ENCODE data around the gene RPL18. TPM values are rescaled to one million over a fixed set of nuclear protein-coding genes. Genes with fewer than 3 reads are reported as not detected.

Gene RPL18
- total and polyA plus RNA-seq, 4 donors: 276 to 830 (median 586) TPM

DNA sequence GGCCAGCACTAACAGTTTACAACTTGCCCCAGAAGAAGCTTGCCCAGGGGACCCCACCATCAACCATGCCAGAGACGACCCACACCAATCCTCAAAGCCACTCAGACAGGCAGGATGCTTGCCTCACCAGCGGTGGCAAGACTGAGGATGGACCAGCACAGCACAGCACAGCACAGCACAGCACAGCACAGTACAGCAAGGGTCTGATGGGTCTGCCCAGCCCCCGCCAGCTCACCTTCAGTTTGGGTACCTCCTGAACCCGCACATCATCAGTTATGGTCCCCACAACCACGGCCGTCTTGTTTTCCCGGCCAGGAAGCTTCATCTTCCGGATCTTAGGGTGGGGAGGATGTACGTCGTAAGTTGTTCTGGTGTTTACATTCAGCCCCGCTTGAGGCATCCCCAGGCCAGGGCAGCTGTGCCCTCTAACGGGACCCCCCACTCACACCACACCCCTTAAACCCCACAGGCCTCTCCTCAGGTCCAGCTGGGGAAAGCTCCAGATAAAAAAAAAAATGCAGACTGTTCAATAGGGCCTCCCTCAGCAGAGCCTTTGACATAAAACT lies 2.4 kb downstream of the RPL18 start:
- Histone ChIP-seq H3K4me1 (ENCODE audit: control insufficient read depth in 4 of 4, insufficient read depth in 4 of 4, low read length in 3 of 4) (peaks cover 8 to 41% (median 27%) of the 10 kb centered on the region in 4 donors), H3K9me3 (ENCODE audit: control insufficient read depth in 4 of 4, low read length in 3 of 4) (no peaks in the 10 kb centered on the region), H3K36me3 (ENCODE audit: control insufficient read depth in 4 of 4, insufficient read depth in 3 of 4, low read depth in 1 of 4, low read length in 3 of 4) (peaks cover 15 to 27% (median 18%) of the 10 kb centered on the region in 4 donors), H3K27me3 (ENCODE audit: control insufficient read depth in 4 of 4, insufficient read depth in 4 of 4, low read length in 3 of 4) (no peaks in the 10 kb centered on the region), H3K4me3 (ENCODE audit: low read depth in 1 of 3, low read length in 3 of 3) (no peak overlapping the region), H3K9ac (ENCODE audit: low read depth in 1 of 2, low read length in 2 of 2) (no peak overlapping the region), H3K27ac (ENCODE audit: low read depth in 1 of 2, low read length in 2 of 2) (no peak overlapping the region)
- 74% methylated on average over 12 of the region's 12 CpGs for WGBS
- TF ChIP-seq, protein P1, sequence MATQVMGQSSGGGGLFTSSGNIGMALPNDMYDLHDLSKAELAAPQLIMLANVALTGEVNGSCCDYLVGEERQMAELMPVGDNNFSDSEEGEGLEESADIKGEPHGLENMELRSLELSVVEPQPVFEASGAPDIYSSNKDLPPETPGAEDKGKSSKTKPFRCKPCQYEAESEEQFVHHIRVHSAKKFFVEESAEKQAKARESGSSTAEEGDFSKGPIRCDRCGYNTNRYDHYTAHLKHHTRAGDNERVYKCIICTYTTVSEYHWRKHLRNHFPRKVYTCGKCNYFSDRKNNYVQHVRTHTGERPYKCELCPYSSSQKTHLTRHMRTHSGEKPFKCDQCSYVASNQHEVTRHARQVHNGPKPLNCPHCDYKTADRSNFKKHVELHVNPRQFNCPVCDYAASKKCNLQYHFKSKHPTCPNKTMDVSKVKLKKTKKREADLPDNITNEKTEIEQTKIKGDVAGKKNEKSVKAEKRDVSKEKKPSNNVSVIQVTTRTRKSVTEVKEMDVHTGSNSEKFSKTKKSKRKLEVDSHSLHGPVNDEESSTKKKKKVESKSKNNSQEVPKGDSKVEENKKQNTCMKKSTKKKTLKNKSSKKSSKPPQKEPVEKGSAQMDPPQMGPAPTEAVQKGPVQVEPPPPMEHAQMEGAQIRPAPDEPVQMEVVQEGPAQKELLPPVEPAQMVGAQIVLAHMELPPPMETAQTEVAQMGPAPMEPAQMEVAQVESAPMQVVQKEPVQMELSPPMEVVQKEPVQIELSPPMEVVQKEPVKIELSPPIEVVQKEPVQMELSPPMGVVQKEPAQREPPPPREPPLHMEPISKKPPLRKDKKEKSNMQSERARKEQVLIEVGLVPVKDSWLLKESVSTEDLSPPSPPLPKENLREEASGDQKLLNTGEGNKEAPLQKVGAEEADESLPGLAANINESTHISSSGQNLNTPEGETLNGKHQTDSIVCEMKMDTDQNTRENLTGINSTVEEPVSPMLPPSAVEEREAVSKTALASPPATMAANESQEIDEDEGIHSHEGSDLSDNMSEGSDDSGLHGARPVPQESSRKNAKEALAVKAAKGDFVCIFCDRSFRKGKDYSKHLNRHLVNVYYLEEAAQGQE (IDR thresholded peaks at IDR 0.05): no peak
- no peak for TF ChIP-seq FOXA1 (IDR thresholded peaks at IDR 0.05)
- no peak for TF ChIP-seq HNF4A (conservative IDR thresholded peaks at IDR 0.05)
- TF ChIP-seq, protein P2, sequence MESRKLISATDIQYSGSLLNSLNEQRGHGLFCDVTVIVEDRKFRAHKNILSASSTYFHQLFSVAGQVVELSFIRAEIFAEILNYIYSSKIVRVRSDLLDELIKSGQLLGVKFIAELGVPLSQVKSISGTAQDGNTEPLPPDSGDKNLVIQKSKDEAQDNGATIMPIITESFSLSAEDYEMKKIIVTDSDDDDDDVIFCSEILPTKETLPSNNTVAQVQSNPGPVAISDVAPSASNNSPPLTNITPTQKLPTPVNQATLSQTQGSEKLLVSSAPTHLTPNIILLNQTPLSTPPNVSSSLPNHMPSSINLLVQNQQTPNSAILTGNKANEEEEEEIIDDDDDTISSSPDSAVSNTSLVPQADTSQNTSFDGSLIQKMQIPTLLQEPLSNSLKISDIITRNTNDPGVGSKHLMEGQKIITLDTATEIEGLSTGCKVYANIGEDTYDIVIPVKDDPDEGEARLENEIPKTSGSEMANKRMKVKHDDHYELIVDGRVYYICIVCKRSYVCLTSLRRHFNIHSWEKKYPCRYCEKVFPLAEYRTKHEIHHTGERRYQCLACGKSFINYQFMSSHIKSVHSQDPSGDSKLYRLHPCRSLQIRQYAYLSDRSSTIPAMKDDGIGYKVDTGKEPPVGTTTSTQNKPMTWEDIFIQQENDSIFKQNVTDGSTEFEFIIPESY (IDR thresholded peaks at IDR 0.05): no peak
- TF ChIP-seq, protein P3, sequence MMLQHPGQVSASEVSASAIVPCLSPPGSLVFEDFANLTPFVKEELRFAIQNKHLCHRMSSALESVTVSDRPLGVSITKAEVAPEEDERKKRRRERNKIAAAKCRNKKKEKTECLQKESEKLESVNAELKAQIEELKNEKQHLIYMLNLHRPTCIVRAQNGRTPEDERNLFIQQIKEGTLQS (IDR thresholded peaks at IDR 0.05): no peak
- no peak for TF ChIP-seq RAD21 (IDR thresholded peaks at IDR 0.05)
- TF ChIP-seq EGR1 (IDR thresholded peaks at IDR 0.05; ENCODE audit: low read depth in 2 of 2): no peak
- TF ChIP-seq, protein P4, sequence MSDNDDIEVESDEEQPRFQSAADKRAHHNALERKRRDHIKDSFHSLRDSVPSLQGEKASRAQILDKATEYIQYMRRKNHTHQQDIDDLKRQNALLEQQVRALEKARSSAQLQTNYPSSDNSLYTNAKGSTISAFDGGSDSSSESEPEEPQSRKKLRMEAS (IDR thresholded peaks at IDR 0.05): no peak
- DNase-seq (ENCODE audit: low spot score): no peak

DNA sequence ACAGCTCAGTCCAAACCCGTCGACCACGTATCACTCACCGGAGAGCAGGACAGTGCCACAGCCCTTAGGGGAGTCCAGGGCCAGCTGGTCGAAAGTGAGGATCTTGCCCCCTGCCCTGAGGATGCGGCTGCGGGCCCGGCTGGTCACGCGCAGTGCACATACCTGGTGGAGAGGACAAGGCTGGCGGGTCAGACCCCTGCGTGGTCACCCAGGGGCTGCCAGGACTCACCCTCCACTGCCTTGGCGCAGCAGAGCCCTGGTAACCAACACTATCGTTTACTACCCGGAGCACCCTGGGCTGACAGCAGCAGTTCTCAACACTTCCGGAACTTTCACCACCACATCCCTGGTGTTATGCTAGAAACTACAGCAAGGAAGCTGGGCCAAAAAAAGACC lies 2.9 kb downstream of the RPL18 start:
- WGBS: 88% methylated on average over 16 of the region's 16 CpGs
- H3K4me1 ChIP-seq (ENCODE audit: control insufficient read depth in 4 of 4, insufficient read depth in 4 of 4, low read length in 3 of 4): peaks cover 8 to 41% (median 27%) of the 10 kb centered on the region in 4 donors
- no peak overlapping the region for H3K9ac ChIP-seq (ENCODE audit: low read depth in 1 of 2, low read length in 2 of 2)
- DNase-seq (ENCODE audit: low spot score): no peak
- TF ChIP-seq SP1 (IDR thresholded peaks at IDR 0.05) (no peak), JUND (IDR thresholded peaks at IDR 0.05) (no peak), TAF1 (conservative IDR thresholded peaks at IDR 0.05) (no peak), YY1 (IDR thresholded peaks at IDR 0.05) (no peak)
- TF ChIP-seq, protein P3 (IDR thresholded peaks at IDR 0.05): no peak
- no peak overlapping the region for H3K27ac ChIP-seq (ENCODE audit: low read depth in 1 of 2, low read length in 2 of 2)
- no peak overlapping the region for H3K4me3 ChIP-seq (ENCODE audit: low read depth in 1 of 3, low read length in 3 of 3)
- H3K9me3 ChIP-seq (ENCODE audit: control insufficient read depth in 4 of 4, low read length in 3 of 4): no peaks in the 10 kb centered on the region
- H3K36me3 ChIP-seq (ENCODE audit: control insufficient read depth in 4 of 4, insufficient read depth in 3 of 4, low read depth in 1 of 4, low read length in 3 of 4): peaks cover 15 to 27% (median 18%) of the 10 kb centered on the region in 4 donors
- H3K27me3 ChIP-seq (ENCODE audit: control insufficient read depth in 4 of 4, insufficient read depth in 4 of 4, low read length in 3 of 4): no peaks in the 10 kb centered on the region
